ENCODE data around the gene COX7A2L. TPM values are rescaled to one million over a fixed set of nuclear protein-coding genes. Genes with fewer than 3 reads are reported as not detected.
"Not testable (repeated sequence)": the region's sequence is repeated elsewhere in the genome, so short reads cannot be mapped to it uniquely, and the experiment has no call there.

COX7A2L gene, protein sequence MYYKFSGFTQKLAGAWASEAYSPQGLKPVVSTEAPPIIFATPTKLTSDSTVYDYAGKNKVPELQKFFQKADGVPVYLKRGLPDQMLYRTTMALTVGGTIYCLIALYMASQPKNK
- total RNA-seq: 84.3 and 85.7 TPM in 2 replicates
- long read RNA-seq, transcript COX7A2L-201 (3 exons, 1,112 nt): major isoform, 204 of 208 reads
- long read RNA-seq, partial matches to known transcripts: 2 of 208 reads
- long read RNA-seq, other reads (novel, unspliced or antisense): 2 of 208 reads

DNA sequence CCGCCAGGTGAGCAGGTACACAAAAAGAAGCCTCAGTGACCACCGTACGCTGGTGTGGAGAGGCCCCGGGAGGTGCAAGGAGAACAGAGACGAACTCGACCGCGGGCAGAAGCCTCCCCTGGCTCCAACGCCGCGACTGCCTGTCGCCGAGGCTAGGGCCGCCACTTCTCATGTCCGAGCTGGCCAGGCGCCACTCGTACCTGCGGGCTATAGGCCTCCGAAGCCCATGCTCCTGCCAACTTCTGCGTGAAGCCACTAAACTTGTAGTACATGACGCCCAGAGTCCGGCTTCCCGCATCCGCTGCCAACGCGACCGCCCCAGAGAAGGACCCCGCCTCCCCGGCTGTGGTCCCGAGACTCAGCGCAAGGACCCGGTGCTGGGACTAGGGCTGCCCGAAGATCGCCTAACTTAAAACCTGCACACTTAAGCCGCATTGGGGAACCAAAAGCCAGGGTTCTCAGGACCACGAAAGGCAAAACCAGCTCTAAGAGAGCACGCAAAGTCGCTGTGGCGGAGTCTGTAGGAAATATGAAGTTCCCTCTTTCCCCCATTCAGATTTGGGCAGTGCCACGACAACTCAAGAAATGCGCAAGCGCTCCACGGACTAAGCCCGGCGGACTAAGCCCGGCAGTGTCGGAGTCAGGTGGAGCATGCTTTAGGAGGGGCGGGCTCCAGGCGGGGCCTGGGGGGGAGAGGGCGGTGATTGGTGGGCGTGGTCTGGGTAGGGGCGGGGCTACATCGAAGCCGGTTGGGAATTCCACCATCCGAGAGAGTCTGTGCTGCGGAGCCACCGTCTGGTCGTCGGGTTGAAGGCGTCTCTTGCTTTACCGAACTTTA lies at the start of gene COX7A2L:
Gene COX7A2L (minus strand): TSS at position 328 of the 838 bp plus-strand sequence. CDS start 56 bp downstream, at position 272.
- Mint-ChIP-seq H3K27me3 (no peaks in the 10 kb centered on the region), H3K4me1 (ENCODE audit: low read depth) (peaks cover 25% of the 10 kb centered on the region), H3K9me3 (ENCODE audit: low read depth) (no peaks in the 10 kb centered on the region), H3K27ac (peak within 1 kb of the TSS; percentile 100), H3K4me3 (ENCODE audit: low read depth) (peak within 1 kb of the TSS; percentile 96), H3K36me3 (ENCODE audit: insufficient read depth) (no peaks in the 10 kb centered on the region)
- peak; percentile 93 for DNase-seq (ENCODE audit: low spot score, unreplicated experiment)
- TF ChIP-seq, protein P1, sequence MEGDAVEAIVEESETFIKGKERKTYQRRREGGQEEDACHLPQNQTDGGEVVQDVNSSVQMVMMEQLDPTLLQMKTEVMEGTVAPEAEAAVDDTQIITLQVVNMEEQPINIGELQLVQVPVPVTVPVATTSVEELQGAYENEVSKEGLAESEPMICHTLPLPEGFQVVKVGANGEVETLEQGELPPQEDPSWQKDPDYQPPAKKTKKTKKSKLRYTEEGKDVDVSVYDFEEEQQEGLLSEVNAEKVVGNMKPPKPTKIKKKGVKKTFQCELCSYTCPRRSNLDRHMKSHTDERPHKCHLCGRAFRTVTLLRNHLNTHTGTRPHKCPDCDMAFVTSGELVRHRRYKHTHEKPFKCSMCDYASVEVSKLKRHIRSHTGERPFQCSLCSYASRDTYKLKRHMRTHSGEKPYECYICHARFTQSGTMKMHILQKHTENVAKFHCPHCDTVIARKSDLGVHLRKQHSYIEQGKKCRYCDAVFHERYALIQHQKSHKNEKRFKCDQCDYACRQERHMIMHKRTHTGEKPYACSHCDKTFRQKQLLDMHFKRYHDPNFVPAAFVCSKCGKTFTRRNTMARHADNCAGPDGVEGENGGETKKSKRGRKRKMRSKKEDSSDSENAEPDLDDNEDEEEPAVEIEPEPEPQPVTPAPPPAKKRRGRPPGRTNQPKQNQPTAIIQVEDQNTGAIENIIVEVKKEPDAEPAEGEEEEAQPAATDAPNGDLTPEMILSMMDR (IDR thresholded peaks at IDR 0.05; ENCODE audit: unreplicated experiment): peak; percentile 19

DNA sequence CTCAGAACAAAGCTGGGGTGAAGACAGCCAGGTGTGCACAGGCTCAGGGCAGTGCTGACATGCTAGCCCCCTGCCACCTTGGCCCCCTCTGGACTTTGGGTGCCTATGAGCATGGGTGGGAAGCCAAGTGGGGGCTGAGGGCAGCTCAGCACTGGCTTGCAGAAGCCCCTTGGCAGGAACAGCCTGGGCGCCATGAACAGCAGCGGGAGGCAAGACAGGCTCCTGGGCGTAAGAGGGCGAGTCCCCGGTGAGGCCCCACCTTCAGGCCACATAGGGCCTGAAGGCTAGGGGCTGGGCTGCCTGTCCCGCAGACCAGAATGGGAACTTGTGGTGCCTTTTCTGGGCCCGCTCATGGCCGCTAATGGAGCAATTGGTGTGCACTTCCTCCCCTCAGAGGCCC lies 47.0 kb upstream of the COX7A2L start:
- no peak overlapping the region for H3K4me3 Mint-ChIP-seq (ENCODE audit: low read depth)

DNA sequence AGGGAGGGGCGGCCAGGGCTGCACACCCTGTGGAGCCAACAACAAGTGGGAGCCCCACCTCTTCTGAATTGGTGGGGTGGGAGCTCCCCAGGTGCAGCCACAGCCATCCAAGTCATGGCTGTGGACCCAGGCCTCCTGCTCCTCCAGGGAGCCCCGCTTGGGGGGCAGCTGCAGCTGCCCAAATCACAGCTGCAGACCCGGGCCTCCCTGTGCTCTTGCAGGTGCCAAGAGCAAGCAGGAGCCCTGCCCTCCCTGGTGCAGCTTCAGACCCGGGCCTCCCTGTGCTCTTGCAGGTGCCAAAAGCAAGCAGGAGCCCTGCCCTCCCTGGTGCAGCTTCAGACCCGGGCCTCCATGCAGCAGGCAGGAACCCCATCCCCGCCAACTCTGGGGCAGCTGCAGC lies 46.5 kb upstream of the COX7A2L start:
- DNase-seq (ENCODE audit: low spot score, unreplicated experiment): no peak
- H3K27ac Mint-ChIP-seq: no peak overlapping the region
- H3K27me3 Mint-ChIP-seq: no peaks in the 10 kb centered on the region
- H3K4me3 Mint-ChIP-seq (ENCODE audit: low read depth): no peak overlapping the region
- H3K9me3 Mint-ChIP-seq (ENCODE audit: low read depth): no peaks in the 10 kb centered on the region
- TF ChIP-seq, protein P1 (IDR thresholded peaks at IDR 0.05; ENCODE audit: unreplicated experiment): no peak
- peaks cover 7% of the 10 kb centered on the region for H3K4me1 Mint-ChIP-seq (ENCODE audit: low read depth)
- H3K36me3 Mint-ChIP-seq (ENCODE audit: insufficient read depth): no peaks in the 10 kb centered on the region

More for the DNA sequence above, 47.0 kb upstream of the COX7A2L start:
- H3K4me1 Mint-ChIP-seq (ENCODE audit: low read depth): peaks cover 7% of the 10 kb centered on the region
- DNase-seq (ENCODE audit: low spot score, unreplicated experiment): no peak
- no peaks in the 10 kb centered on the region for H3K27me3 Mint-ChIP-seq
- no peak overlapping the region for H3K27ac Mint-ChIP-seq
- TF ChIP-seq, protein P1 (IDR thresholded peaks at IDR 0.05; ENCODE audit: unreplicated experiment): no peak
- no peaks in the 10 kb centered on the region for H3K9me3 Mint-ChIP-seq (ENCODE audit: low read depth)
- H3K36me3 Mint-ChIP-seq (ENCODE audit: insufficient read depth): no peaks in the 10 kb centered on the region

DNA sequence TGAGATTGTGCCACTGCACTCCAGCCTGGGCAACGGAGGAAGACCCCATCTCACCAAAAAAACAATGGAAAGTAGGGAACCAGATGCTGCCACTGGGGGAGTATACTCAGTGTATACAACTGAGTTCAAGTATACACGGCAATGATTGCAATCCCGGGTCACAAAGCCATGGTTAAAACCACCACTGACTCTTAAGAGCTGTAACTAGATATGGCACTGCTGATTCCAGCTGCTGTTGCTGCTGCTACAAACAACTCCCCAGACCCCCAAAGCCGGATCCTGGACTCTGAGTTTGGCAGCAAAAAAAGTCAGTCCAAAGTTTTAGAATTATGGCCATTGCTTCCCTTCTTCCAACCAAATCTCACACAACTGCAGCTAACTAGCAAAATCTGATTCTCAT lies 43.7 kb upstream of the COX7A2L start:
- Mint-ChIP-seq H3K9me3 (ENCODE audit: low read depth) (no peaks in the 10 kb centered on the region), H3K4me1 (ENCODE audit: low read depth) (no peaks in the 10 kb centered on the region), H3K27ac (no peak overlapping the region), H3K27me3 (no peaks in the 10 kb centered on the region), H3K36me3 (ENCODE audit: insufficient read depth) (no peaks in the 10 kb centered on the region), H3K4me3 (ENCODE audit: low read depth) (no peak overlapping the region)
- DNase-seq (ENCODE audit: low spot score, unreplicated experiment): no peak
- TF ChIP-seq, protein P1 (IDR thresholded peaks at IDR 0.05; ENCODE audit: unreplicated experiment): no peak

DNA sequence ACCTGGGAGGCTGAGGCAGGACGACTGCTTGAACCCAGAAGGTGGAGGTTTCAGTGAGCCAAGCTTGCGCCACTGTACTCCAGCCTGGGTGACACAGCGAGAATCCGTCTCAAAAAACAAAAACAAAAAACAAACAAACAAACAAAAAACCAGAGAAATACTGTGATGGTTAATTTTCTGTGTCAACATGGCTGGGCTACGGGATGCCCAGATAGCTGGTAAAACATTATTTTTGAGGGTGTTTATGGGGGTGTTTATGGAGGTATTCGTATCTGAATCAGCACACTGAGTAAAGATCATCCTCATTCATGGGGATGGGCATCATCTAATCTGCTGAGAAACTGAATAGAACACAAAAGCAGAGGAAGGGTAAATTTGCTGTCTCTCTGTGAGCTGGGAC lies 40.8 kb upstream of the COX7A2L start:
- TF ChIP-seq, protein P1 (IDR thresholded peaks at IDR 0.05; ENCODE audit: unreplicated experiment): no peak
- H3K9me3 Mint-ChIP-seq (ENCODE audit: low read depth): no peaks in the 10 kb centered on the region
- H3K36me3 Mint-ChIP-seq (ENCODE audit: insufficient read depth): no peaks in the 10 kb centered on the region
- no peaks in the 10 kb centered on the region for H3K4me1 Mint-ChIP-seq (ENCODE audit: low read depth)
- no peak overlapping the region for H3K27ac Mint-ChIP-seq
- no peaks in the 10 kb centered on the region for H3K27me3 Mint-ChIP-seq
- no peak for DNase-seq (ENCODE audit: low spot score, unreplicated experiment)
- no peak overlapping the region for H3K4me3 Mint-ChIP-seq (ENCODE audit: low read depth)

DNA sequence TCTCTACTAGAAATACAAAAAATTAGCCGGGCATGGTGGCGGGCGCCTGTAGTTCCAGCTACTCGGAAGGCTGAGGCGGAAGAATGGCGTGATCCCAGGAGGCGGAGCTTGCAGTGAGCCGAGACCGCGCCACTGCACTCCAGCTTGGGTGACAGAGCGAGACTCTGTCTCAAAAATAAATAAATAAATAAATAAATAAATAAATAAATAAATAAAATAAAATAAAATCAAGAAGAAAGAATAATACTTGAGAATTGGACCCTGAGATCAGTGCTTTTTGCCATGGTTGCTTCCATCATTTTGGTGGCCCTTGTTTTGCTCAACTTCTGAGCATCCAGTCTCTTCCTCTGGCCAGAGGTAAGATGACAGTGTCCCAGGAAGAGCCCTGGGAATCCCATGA lies 37.0 kb upstream of the COX7A2L start:
- not testable (repeated sequence) for DNase-seq (ENCODE audit: low spot score, unreplicated experiment); H3K27ac Mint-ChIP-seq; H3K36me3 Mint-ChIP-seq (ENCODE audit: insufficient read depth); H3K4me3 Mint-ChIP-seq (ENCODE audit: low read depth); H3K4me1 Mint-ChIP-seq (ENCODE audit: low read depth); H3K9me3 Mint-ChIP-seq (ENCODE audit: low read depth); H3K27me3 Mint-ChIP-seq

DNA sequence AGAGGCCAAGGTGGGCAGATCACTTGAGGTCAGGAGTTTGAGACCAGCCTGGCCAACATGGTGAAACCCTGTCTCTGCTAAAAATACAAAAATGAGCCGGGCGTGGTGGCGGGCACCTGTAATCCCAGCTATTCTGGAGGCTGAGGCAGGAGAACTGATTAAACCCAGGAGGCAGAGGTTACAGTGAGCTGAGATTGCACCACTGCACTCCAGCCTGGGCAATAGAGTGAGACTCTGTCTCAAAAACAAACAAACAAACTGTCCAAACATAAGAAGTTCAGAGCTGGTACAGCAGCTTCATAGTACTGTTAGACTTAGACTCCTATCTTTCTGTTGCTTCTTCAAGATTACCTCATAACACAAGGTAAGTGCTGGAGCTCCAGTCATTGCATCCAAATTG lies 32.3 kb upstream of the COX7A2L start:
- H3K4me1 Mint-ChIP-seq (ENCODE audit: low read depth): peaks cover 14% of the 10 kb centered on the region
- H3K27ac Mint-ChIP-seq; H3K27me3 Mint-ChIP-seq; DNase-seq (ENCODE audit: low spot score, unreplicated experiment); H3K36me3 Mint-ChIP-seq (ENCODE audit: insufficient read depth); H3K9me3 Mint-ChIP-seq (ENCODE audit: low read depth); H3K4me3 Mint-ChIP-seq (ENCODE audit: low read depth): not testable (repeated sequence)

Data from progenitor cell of endocrine pancreas (in vitro differentiated cells).